Panc1 (cell line): ENCODE measurements around the gene PARP11.

Experiments used
- CTCF ChIP-seq: fragments of 450-650 bp; IDR thresholded peaks from 2 replicates; pipeline ENCODE4 v1.5.1; 2017; ENCODE audit warnings: mild to moderate bottlenecking
- POLR2AphosphoS5 ChIP-seq: IDR thresholded peaks from 2 replicates; pipeline ENCODE4 v1.6.1; 2012; ENCODE audit warnings: mild to moderate bottlenecking, low read depth, low read length, moderate library complexity
- REST ChIP-seq, 2 experiments: IDR thresholded peaks; 2 replicates each; pipeline ENCODE4 v1.6.1; 2011 to 2012; ENCODE audit warnings: low read depth in 2 of 2, control low read depth in 1 of 2, low read length in 1 of 2, mild to moderate bottlenecking in 1 of 2, moderate library complexity in 1 of 2; ENCODE audit not compliant: insufficient read depth in 1 of 2

GRCh38 chr12:3902921-3903320 lies 29.7 kb upstream of the PARP11 start:
- TF ChIP-seq CTCF (no peak), REST (IDR thresholded peaks at IDR 0.05; ENCODE audit: insufficient read depth in 1 of 2, low read depth in 2 of 2, low read length in 1 of 2) (no peak), POLR2AphosphoS5 (no peak)
